Measurements from ENCODE around the gene INHBE.
A peak's percentile ranks its signal among the peaks of the same experiment; 100 is the strongest.

DNA sequence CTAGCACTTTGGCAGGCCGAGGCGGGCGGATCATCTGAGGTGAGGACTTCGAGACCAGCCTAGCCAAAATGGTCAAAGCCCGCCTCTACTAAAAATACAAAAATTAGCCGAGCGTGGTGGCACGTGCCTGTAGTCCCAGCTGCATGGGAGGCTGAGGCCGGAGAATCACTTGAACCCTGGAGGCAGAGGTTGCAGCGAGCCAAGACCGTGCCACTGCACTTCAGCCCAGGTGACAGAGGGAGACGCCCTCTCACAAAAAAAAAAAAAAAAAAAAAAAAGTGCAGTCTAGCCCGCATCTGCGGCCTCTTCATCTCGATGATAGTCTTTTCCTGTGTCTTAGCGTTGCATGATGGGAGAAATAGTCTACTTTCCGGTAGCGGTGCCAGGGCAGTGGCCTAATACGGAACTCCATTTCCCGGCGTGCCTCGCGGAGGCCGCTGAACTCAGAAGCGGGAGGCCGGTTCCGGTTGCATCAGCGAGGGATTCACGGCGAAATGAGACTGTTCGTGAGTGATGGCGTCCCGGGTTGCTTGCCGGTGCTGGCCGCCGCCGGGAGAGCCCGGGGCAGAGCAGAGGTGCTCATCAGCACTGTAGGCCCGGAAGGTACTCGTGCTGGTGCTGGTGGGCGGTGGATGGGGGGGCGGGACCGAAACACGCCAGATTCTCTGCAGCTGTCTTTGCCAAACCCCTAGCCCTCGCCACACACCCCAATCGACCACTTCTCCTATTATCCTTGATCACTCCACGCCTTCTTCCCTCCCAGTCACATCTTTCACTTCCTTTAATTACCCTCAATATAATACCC lies 32.7 kb downstream of the INHBE start, which contains the start of gene MARS1:
- TF ChIP-seq CTCF (IDR thresholded peaks at IDR 0.05) (peak; percentile 56), ZFX (IDR thresholded peaks at IDR 0.05; ENCODE audit: borderline replicate concordance) (no peak)

Measured in 22Rv1 (cell line).